ENCODE results near the gene INPP5A.
A peak's percentile ranks its signal among the peaks of the same experiment; 100 is the strongest.

The INPP5A gene

GRCh38 chr10:132610071-132610701 is 72.6 kb downstream of the INPP5A start:
- DNase-seq = no peak

GRCh38 chr10:132611026-132611910 is 73.7 kb downstream of the INPP5A start:
- no peak for DNase-seq

GRCh38 chr10:132611986-132612385 is 74.4 kb downstream of the INPP5A start:
- no peak for DNase-seq

- no peak for DNase-seq
Measured at GRCh38 chr10:132612571-132613504, 75.3 kb downstream of the INPP5A start.

- DNase-seq = no peak
Measured at GRCh38 chr10:132613566-132614348, 76.2 kb downstream of the INPP5A start.

- no peak for DNase-seq
Measured at GRCh38 chr10:132614431-132615340, 77.1 kb downstream of the INPP5A start.

- no peak for DNase-seq
Measured at GRCh38 chr10:132615341-132616169, 78.0 kb downstream of the INPP5A start.

GRCh38 chr10:132616170-132616995 is 78.8 kb downstream of the INPP5A start:
- DNase-seq = peak in 2 of 56 donors; percentile 37 to 50

- no peak for DNase-seq
Measured at GRCh38 chr10:132616996-132617736, 79.6 kb downstream of the INPP5A start.

- no peak for DNase-seq
Measured at GRCh38 chr10:132617737-132618052, 80.1 kb downstream of the INPP5A start.

- no peak for DNase-seq
Measured at GRCh38 chr10:132618158-132618919, 80.8 kb downstream of the INPP5A start.

GRCh38 chr10:132619927-132620326 is 82.3 kb downstream of the INPP5A start:
- no peak for DNase-seq

- DNase-seq = no peak
Measured at GRCh38 chr10:132624061-132624846, 86.7 kb downstream of the INPP5A start.

GRCh38 chr10:132624847-132625471 is 87.4 kb downstream of the INPP5A start:
- DNase-seq = peak in 1 of 56 donors; percentile 32

All from nucleus accumbens (tissue), 56 donors.